T-helper 2 cell treated with Interferon-gamma antibody and Interleukin-4, amounts not matched to agents 5 μg/mL and 100 μg/mL, for 36 hours (primary cell): ENCODE results near the gene MAP3K6.

ENCODE experiments used
- DNase-seq: peaks from one replicate; pipeline ENCODE4 v3.0.0; 2021; ENCODE audit warnings: low spot score
- H3K27ac Mint-ChIP-seq: one replicate; pipeline ENCODE4 v1.8.0; 2021; ENCODE audit warnings: mild to moderate bottlenecking, mixed read lengths
- H3K27me3 Mint-ChIP-seq: one replicate; pipeline ENCODE4 v1.8.0; 2021; ENCODE audit warnings: low read depth, mixed read lengths
- H3K36me3 Mint-ChIP-seq: one replicate; pipeline ENCODE4 v1.8.0; 2021; ENCODE audit warnings: low read depth, mixed read lengths
- H3K4me1 Mint-ChIP-seq: one replicate; pipeline ENCODE4 v1.8.0; 2021; ENCODE audit warnings: low read depth, mixed read lengths
- H3K4me3 Mint-ChIP-seq: one replicate; pipeline ENCODE4 v1.8.0; 2022; ENCODE audit warnings: mild to moderate bottlenecking, moderate library complexity, mixed read lengths
- H3K9me3 Mint-ChIP-seq: one replicate; pipeline ENCODE4 v1.8.0; 2021; ENCODE audit warnings: mixed read lengths

MAP3K6 gene

DNA sequence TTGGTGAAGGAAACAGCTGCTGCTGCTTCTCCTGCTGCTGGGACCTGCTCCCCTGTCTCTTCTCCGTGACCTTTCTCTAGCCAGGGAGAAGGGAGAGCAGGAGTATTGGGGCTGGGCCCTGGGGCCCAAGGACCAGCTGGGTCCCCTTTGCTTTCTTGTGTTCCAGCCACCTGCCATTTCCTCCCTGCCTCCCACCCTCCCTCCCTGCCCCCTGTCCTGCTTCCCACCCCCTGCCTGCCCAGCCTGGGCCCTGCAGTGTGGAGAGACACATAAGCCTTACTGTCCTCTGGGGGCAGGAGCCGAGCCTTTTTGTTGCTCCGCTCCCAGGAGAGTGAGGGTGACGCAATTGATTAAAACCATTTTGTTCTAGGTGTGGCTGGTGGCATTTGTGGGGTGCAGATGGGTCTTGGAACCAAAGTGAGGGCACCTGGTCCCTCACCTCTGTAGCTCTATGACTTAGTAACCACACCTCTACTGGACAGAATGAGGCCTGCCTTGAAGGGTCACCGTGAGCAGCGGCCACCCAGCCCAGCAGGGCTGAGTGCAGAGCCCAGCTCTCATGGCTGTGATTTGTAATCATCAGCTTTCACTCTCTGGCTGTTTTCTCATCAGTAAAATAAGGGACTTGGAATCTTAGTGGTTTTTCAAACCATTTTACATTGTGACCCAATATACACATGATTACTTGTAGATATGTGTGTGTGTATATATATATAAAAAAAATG, 58.7 kb downstream of the MAP3K6 start:
- H3K4me1 Mint-ChIP-seq = no peaks in the 10 kb centered on the region
- H3K9me3 Mint-ChIP-seq = no peaks in the 10 kb centered on the region
- peaks cover 2% of the 10 kb centered on the region for H3K27me3 Mint-ChIP-seq
- no peak overlapping the region for H3K4me3 Mint-ChIP-seq
- no peak overlapping the region for H3K27ac Mint-ChIP-seq
- no peaks in the 10 kb centered on the region for H3K36me3 Mint-ChIP-seq
- DNase-seq = no peak

DNA sequence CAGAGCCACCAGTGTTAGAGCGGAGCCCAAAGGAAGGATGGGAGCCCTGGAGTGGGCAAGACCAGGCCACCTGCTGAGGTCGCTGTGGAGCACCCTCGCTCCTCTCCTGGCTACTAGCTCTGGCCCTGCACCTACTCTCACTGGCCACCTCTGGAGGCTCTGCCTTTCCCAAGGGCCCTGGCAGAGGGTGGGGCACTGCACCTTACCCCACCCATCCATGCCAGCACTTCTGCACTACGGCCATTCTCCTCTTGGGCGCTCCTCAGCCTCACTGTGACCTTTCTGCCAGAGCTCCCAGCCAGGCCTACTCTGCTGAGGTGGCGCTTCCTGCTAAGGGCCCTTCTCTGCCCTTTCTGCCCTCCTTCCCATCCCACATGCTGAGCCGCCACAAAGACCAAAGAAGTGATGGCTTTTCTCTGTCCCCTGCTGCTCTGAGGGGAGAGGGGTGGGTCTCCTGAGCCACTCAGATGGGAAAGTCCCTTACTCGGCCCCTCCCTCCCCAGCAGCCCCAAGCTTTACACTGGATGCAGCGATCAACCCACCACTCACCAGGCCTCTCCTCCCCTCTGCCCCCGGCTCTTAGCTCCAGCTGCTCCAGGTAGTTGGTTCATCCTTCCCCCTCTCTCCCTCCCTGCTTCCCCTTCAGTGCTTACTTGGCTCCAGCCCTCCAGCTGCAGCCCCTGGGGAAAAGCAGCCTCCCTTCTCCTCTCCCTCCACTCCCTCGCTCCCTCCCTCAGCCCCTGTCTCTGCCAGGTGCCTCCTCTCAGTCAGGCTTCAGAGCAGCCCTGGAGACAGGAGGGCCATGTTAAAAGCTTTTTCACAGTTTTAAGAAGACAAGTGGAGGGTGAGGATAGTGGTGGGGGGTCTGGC, 59.6 kb downstream of the MAP3K6 start:
- Mint-ChIP-seq H3K9me3 (no peaks in the 10 kb centered on the region), H3K4me3 (no peak overlapping the region), H3K27ac (no peak overlapping the region), H3K4me1 (no peaks in the 10 kb centered on the region), H3K27me3 (no peaks in the 10 kb centered on the region), H3K36me3 (no peaks in the 10 kb centered on the region)
- DNase-seq = no peak

DNA sequence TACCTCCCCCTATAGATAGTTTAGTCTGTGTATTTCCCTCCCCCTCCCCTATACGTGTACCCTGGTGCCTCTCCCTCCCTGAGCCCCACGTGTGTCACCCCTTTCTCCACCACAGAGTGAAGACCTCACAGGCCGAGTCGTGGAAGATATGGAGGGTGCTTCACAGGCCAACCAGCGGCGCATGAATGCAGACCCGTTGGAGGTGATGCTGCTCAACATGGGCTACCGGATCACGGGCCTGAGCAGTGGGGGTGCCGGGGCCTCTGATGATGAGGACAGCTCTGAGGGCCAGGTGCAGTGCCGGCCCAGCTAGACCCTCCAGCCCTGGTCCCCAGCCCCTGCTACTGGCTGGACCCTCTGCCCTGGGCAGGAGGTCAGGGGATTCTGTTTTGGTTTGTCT, 60.7 kb downstream of the MAP3K6 start:
- DNase-seq = no peak

More for the DNA sequence above, 60.7 kb downstream of the MAP3K6 start:
- no peaks in the 10 kb centered on the region for H3K27me3 Mint-ChIP-seq
- no peak overlapping the region for H3K4me3 Mint-ChIP-seq
- H3K9me3 Mint-ChIP-seq = no peaks in the 10 kb centered on the region
- H3K36me3 Mint-ChIP-seq = no peaks in the 10 kb centered on the region
- H3K4me1 Mint-ChIP-seq = no peaks in the 10 kb centered on the region
- H3K27ac Mint-ChIP-seq = no peak overlapping the region
